Head of caudate nucleus (tissue), 42 donors: ENCODE measurements around the gene CCSER2.
"Not testable (repeated sequence)": the region's sequence is repeated elsewhere in the genome, so short reads cannot be mapped to it uniquely, and the experiment has no call there.

Source experiments
- DNase-seq, 42 donors: peaks; one replicate each; pipeline versions ENCODE4 v3.0.0 to v3.0.0-alpha.2; 2020 to 2021; ENCODE audit warnings: mixed read lengths in 7 of 42
- intact Hi-C: fragments of 100-400 bp; cut with DNase I; formaldehyde crosslinking; loops from one replicate; pipeline ENCODE4 v1.15.0; 2022

The CCSER2 gene

GRCh38 chr10:84328418-84329195 lies at the start of gene CCSER2:
CCSER2 (plus strand) TSS chr10:84328589; CDS start chr10:84371053, 42,464 bp downstream.
- DNase-seq: peak; percentile 91 to 98 (median 96)
- intact Hi-C loops: no loop called here

- DNase-seq, intact Hi-C loops: not testable (repeated sequence)
Observed at GRCh38 chr10:84279876-84280475, 48.4 kb upstream of the CCSER2 start.

- DNase-seq: no peak
- intact Hi-C loops: no loop called here
Observed at GRCh38 chr10:84286695-84287094, 41.7 kb upstream of the CCSER2 start.

- DNase-seq: no peak
- intact Hi-C loops: no loop called here
Observed at GRCh38 chr10:84288151-84288550, 40.2 kb upstream of the CCSER2 start.

GRCh38 chr10:84289521-84290200 lies 38.7 kb upstream of the CCSER2 start:
- intact Hi-C loops: no loop called here
- DNase-seq: no peak

GRCh38 chr10:84290235-84290634 lies 38.2 kb upstream of the CCSER2 start:
- DNase-seq: no peak
- intact Hi-C loops: no loop called here

GRCh38 chr10:84291384-84291783 lies 37.0 kb upstream of the CCSER2 start:
- intact Hi-C loops: no loop called here

GRCh38 chr10:84292502-84292901 lies 35.9 kb upstream of the CCSER2 start:
- no peak for DNase-seq

More at GRCh38 chr10:84291384-84291783, 37.0 kb upstream of the CCSER2 start:
- no peak for DNase-seq

GRCh38 chr10:84293171-84293570 lies 35.2 kb upstream of the CCSER2 start:
- intact Hi-C loops: no loop called here
- no peak for DNase-seq

More at GRCh38 chr10:84292502-84292901, 35.9 kb upstream of the CCSER2 start:
- intact Hi-C loops: no loop called here

- peak in 40 of 42 donors; percentile 18 to 89 (median 56) for DNase-seq
- intact Hi-C loops: no loop called here
Observed at GRCh38 chr10:84293574-84294016, 34.8 kb upstream of the CCSER2 start.

- DNase-seq: peak in 1 of 42 donors; percentile 47
- intact Hi-C loops: no loop called here
Observed at GRCh38 chr10:84294766-84295447, 33.5 kb upstream of the CCSER2 start.

GRCh38 chr10:84296091-84296981 lies 32.1 kb upstream of the CCSER2 start:
- peak in 15 of 42 donors; percentile 11 to 68 (median 30) for DNase-seq
- intact Hi-C loops: no loop called here

- DNase-seq: peak in 4 of 42 donors; percentile 26 to 37 (median 32)
- intact Hi-C loops: no loop called here
Observed at GRCh38 chr10:84298057-84298456, 30.3 kb upstream of the CCSER2 start.

- intact Hi-C loops: no loop called here
- no peak for DNase-seq
Observed at GRCh38 chr10:84302223-84302622, 26.2 kb upstream of the CCSER2 start.

GRCh38 chr10:84306751-84307384 lies 21.5 kb upstream of the CCSER2 start:
- DNase-seq: no peak
- intact Hi-C loops: no loop called here

GRCh38 chr10:84308021-84308420 lies 20.4 kb upstream of the CCSER2 start:
- DNase-seq: no peak
- intact Hi-C loops: no loop called here

GRCh38 chr10:84308481-84309304 lies 19.7 kb upstream of the CCSER2 start:
- peak in 19 of 42 donors; percentile 15 to 68 (median 36) for DNase-seq
- intact Hi-C loops: no loop called here
